Heart right ventricle (tissue), 16 donors: ENCODE measurements around the gene ZCCHC17. TPM values are rescaled to one million over a fixed set of nuclear protein-coding genes. Genes with fewer than 3 reads are reported as not detected.

Experiments used
- ATAC-seq, 8 donors: fragments of 200-7000 bp; cut with Tn5 transposase; one replicate each; pipeline ENCODE4 v1.9.1; 2020; ENCODE audit warnings: mild to moderate bottlenecking in 8 of 8, moderate library complexity in 8 of 8, moderate number of reproducible peaks in 1 of 8
- DNase-seq, 2 donors: peaks; one replicate each; pipeline ENCODE4 v3.0.0-alpha.2; 2020
- H3K27ac ChIP-seq, 10 donors: fragments of 200-600 bp; sonication (generic) in 2 of 10; one replicate each; pipeline versions ENCODE4 v1.5.0 to v1.8.0; 2020 to 2022; ENCODE audit warnings: mild to moderate bottlenecking in 3 of 10
- H3K27me3 ChIP-seq, 7 donors: fragments of 200-600 bp; one replicate each; pipeline ENCODE4 v1.8.0; 2021 to 2022; ENCODE audit warnings: mild to moderate bottlenecking in 2 of 7
- H3K36me3 ChIP-seq, 9 donors: fragments of 200-600 bp; sonication (generic) in 1 of 9; one replicate each; pipeline versions ENCODE4 v1.5.0 to v1.8.0; 2020 to 2022; ENCODE audit warnings: mild to moderate bottlenecking in 2 of 9
- H3K4me1 ChIP-seq, 9 donors: fragments of 200-600 bp; sonication (generic) in 1 of 9; one replicate each; pipeline versions ENCODE4 v1.5.0 to v1.8.0; 2020 to 2022; ENCODE audit warnings: mild to moderate bottlenecking in 4 of 9
- H3K4me3 ChIP-seq, 10 donors: fragments of 200-600 bp; sonication (generic) in 2 of 10; one replicate each; pipeline versions ENCODE4 v1.5.0 to v1.8.0; 2020 to 2022; ENCODE audit warnings: mild to moderate bottlenecking in 7 of 10, moderate library complexity in 2 of 10
- H3K9me3 ChIP-seq, 11 donors: fragments of 200-600 bp in 10 of 11; sonication (generic) in 2 of 11; one replicate each; pipeline versions ENCODE4 v1.5.0 to v1.8.0; 2013 to 2022; ENCODE audit warnings: mild to moderate bottlenecking in 2 of 11, control low read depth in 1 of 11, moderate library complexity in 1 of 11
- CTCF ChIP-seq, 9 donors: fragments of 200-600 bp; sonication (generic) in 2 of 9; IDR thresholded peaks; one replicate each; pipeline versions ENCODE4 v1.5.0 to v1.8.0; 2021 to 2022; ENCODE audit warnings: antibody characterized with exemption in 9 of 9, mild to moderate bottlenecking in 5 of 9, moderate library complexity in 1 of 9
- WGBS, 2 donors: extraction: QIAGEN DNeasy Blood & Tissue Kit; methylation state at CpG; one replicate each; pipeline ENCODE4 v1.1.7; 2013; ENCODE audit warnings: inconsistent platforms in 1 of 2; 5-methylcytosine and 5-hydroxymethylcytosine counted together
- intact Hi-C, 10 donors: fragments of 100-400 bp; cut with DNase I; formaldehyde crosslinking; loops; one replicate each; pipeline versions ENCODE4 v1.11.1 to v1.14.2; 2022
- polyA plus RNA-seq, 2 donors: library from polyadenylated mRNA; stranded (reverse); fragments of 200-250 nt; gene quantifications; one replicate each; pipeline ENCODE4 v1.2.3, GENCODE V29; 2013
- total RNA-seq, 10 donors: library from RNA; stranded (reverse); fragmentation: NEBNext Ultra II Directional in 3 of 10; extraction: Animal tissue kit (Norgen Biotek cat#: 25700) in 3 of 10; gene quantifications; one replicate each; pipeline versions ENCODE4 v1.2.1 to v1.2.4, GENCODE V29; 2021 to 2023
- donor health status: Arrhythmogenic right ventricular cardiomyopathy.
- donor health status: ischemic (EF 13 %, LVEDD 7.1; RV severe dilation, severe dysfunction).
- donor health status: healthy with polysubstance abuse.
- donor health status: DM: no; HTN: yes; CAD: no.
- donor health status: DM: no; HTN: no; CAD: no.
- donor health status: ischemic (EF 25% LVEDD 6.9; RV normal size, moderate dysfunction).
- donor health status: ischemic (EF 25% LVEDD 5.7; RV mildly dilated, moderate dysfunction).
- donor health status: healthy.
- donor health status: DM: yes; HTN: yes; CAD: no.
- donor health status: Ischemic cardiomyopathy.
- donor health status: ischemic (EF 35%, LVEDD 5.7; RV mildly dilated, moderate dysfunction).
- donor health status: nonischemic (EF 11% LVEDD 7.7; RV severe dilation, severe dysfunction).
- donor health status: DM: yes; HTN: yes; CAD: no.
- donor health status: PGD.
- donor health status: ischemic (EF 29% LVEDD 5.4; RV normal size, mild dysfunction).
- donor health status: nonischemic (EF 23%, LVEDD 6.1; RV moderate dilation, normal function).

Gene ZCCHC17
- total and polyA plus RNA-seq, 12 donors = 10.0 to 26.6 (median 14.2) TPM

GRCh38 chr1:31372751-31373055 lies 75.9 kb downstream of the ZCCHC17 start:
- 16 to 28% methylated on average over 10 of the region's 10 CpGs for WGBS, 2 donors
- H3K4me3 ChIP-seq = peak overlapping the region; percentile 38 to 75 (median 56)
- peak overlapping the region; percentile 81 to 99 (median 92) for H3K27ac ChIP-seq
- TF ChIP-seq CTCF (IDR thresholded peaks at IDR 0.05) = no peak
- intact Hi-C loops = no loop called here
- H3K27me3 ChIP-seq = peaks cover 0 to 11% (median 0%) of the 10 kb centered on the region in 7 donors
- DNase-seq (no peak), ATAC-seq (no peak)
- H3K4me1 ChIP-seq = peaks cover 2 to 40% (median 36%) of the 10 kb centered on the region in 9 donors
- H3K9me3 ChIP-seq = no peaks in the 10 kb centered on the region
- H3K36me3 ChIP-seq = peaks cover 0 to 24% (median 4%) of the 10 kb centered on the region in 9 donors

- Histone ChIP-seq H3K4me3 (peak within 1 kb of the TSS; percentile 38 to 75 (median 56)), H3K27me3 (peaks cover 0 to 11% (median 0%) of the 10 kb centered on the region in 7 donors), H3K9me3 (no peaks in the 10 kb centered on the region), H3K36me3 (peaks cover 0 to 18% (median 0%) of the 10 kb centered on the region in 9 donors), H3K27ac (peak within 1 kb of the TSS; percentile 81 to 99 (median 92)), H3K4me1 (peaks cover 2 to 38% (median 30%) of the 10 kb centered on the region in 9 donors)
- ATAC-seq (peak; percentile 62 to 87 (median 80)), DNase-seq (peak; percentile 82 to 85)
- intact Hi-C loops = no loop called here
- 0 to 1% methylated on average over 44 of the region's 44 CpGs for WGBS, 2 donors
- peak in 1 of 9 donors; percentile 16 for TF ChIP-seq CTCF (IDR thresholded peaks at IDR 0.05)
Measured at GRCh38 chr1:31373056-31373896, 76.4 kb downstream of the ZCCHC17 start, which contains the start of gene FABP3. FABP3 (minus strand) TSS chr1:31373076; CDS start chr1:31373014, 62 bp downstream.

GRCh38 chr1:31373897-31374486 lies 77.2 kb downstream of the ZCCHC17 start:
- peaks cover 0 to 15% (median 0%) of the 10 kb centered on the region in 9 donors for H3K36me3 ChIP-seq
- H3K9me3 ChIP-seq = no peaks in the 10 kb centered on the region
- peaks cover 0 to 11% (median 0%) of the 10 kb centered on the region in 7 donors for H3K27me3 ChIP-seq
- DNase-seq (no peak), ATAC-seq (no peak)
- peak overlapping the region; percentile 81 to 99 (median 92) for H3K27ac ChIP-seq
- 26 to 32% methylated on average over 11 of the region's 11 CpGs for WGBS, 2 donors
- no peak for TF ChIP-seq CTCF (IDR thresholded peaks at IDR 0.05)
- intact Hi-C loops = no loop called here
- peak overlapping the region in 9 of 10 donors; percentile 38 to 75 (median 57) for H3K4me3 ChIP-seq
- H3K4me1 ChIP-seq = peaks cover 2 to 38% (median 26%) of the 10 kb centered on the region in 9 donors

GRCh38 chr1:31374511-31375196 lies 77.8 kb downstream of the ZCCHC17 start:
- H3K4me1 ChIP-seq = peaks cover 2 to 38% (median 26%) of the 10 kb centered on the region in 9 donors
- 56 to 68% methylated on average over 7 of the region's 7 CpGs for WGBS, 2 donors

More at GRCh38 chr1:31374511-31375196, 77.8 kb downstream of the ZCCHC17 start:
- DNase-seq (peak; percentile 45 to 58), ATAC-seq (peak in 7 of 8 donors; percentile 7 to 41 (median 15))
- H3K27me3 ChIP-seq = peaks cover 0 to 11% (median 0%) of the 10 kb centered on the region in 7 donors
- H3K36me3 ChIP-seq = peaks cover 0 to 15% (median 0%) of the 10 kb centered on the region in 9 donors
- H3K9me3 ChIP-seq = no peaks in the 10 kb centered on the region
- H3K27ac ChIP-seq = peak overlapping the region; percentile 81 to 99 (median 92)
- no peak for TF ChIP-seq CTCF (IDR thresholded peaks at IDR 0.05)
- no peak overlapping the region for H3K4me3 ChIP-seq
- intact Hi-C loops = no loop called here
